SK-N-SH treated with all-trans-retinoic acid at 6 μM for 48 hours (cell line): Measurements from ENCODE around the gene FNBP1L.

ENCODE experiments used
- ATAC-seq: fragments of 200-7000 bp; cut with Tn5 transposase; 3 replicates; pipeline ENCODE4 v1.9.1; 2020; ENCODE audit warnings: mild to moderate bottlenecking, moderate library complexity
- ARNTL ChIP-seq: fragments of 450-650 bp; formaldehyde crosslinking; IDR thresholded peaks from 2 replicates; pipeline ENCODE4 v1.5.0; 2020; ENCODE audit warnings: low read depth, mild to moderate bottlenecking, moderate library complexity, borderline replicate concordance
- BACH2 ChIP-seq: fragments of 250-450 bp; sonication (Bioruptor Pico); IDR thresholded peaks from 2 replicates; pipeline ENCODE4 v1.9.0; 2021; ENCODE audit warnings: mild to moderate bottlenecking, borderline replicate concordance
- CSDC2 ChIP-seq: fragments of 250-450 bp; sonication (Bioruptor Pico); IDR thresholded peaks from 2 replicates; pipeline ENCODE4 v1.5.0; 2020; ENCODE audit warnings: mild to moderate bottlenecking, moderate library complexity
- ESRRG ChIP-seq: fragments of 250-450 bp; sonication (Bioruptor Pico); IDR thresholded peaks from 2 replicates; pipeline ENCODE4 v1.6.1; 2021; ENCODE audit warnings: mild to moderate bottlenecking
- GLIS3 ChIP-seq: fragments of 250-450 bp; sonication (Bioruptor Pico); IDR thresholded peaks from 2 replicates; pipeline ENCODE4 v1.5.0; 2020; ENCODE audit warnings: mild to moderate bottlenecking, moderate library complexity
- ISL1 ChIP-seq: fragments of 250-450 bp; sonication (Bioruptor Pico); IDR thresholded peaks from 2 replicates; pipeline ENCODE4 v2.1.2; 2022; ENCODE audit warnings: mild to moderate bottlenecking, moderate library complexity
- OSR1 ChIP-seq: fragments of 250-450 bp; sonication (Bioruptor Pico); IDR thresholded peaks from 2 replicates; pipeline ENCODE4 v1.8.0; 2022; ENCODE audit warnings: moderate library complexity, mild to moderate bottlenecking, inconsistent platforms
- PATZ1 ChIP-seq: fragments of 250-450 bp; sonication (Bioruptor Pico); IDR thresholded peaks from 2 replicates; pipeline ENCODE4 v1.8.0; 2020; ENCODE audit warnings: mild to moderate bottlenecking, moderate library complexity, borderline replicate concordance
- POU6F1 ChIP-seq: fragments of 250-450 bp; sonication (Bioruptor Pico); IDR thresholded peaks from 2 replicates; pipeline ENCODE4 v1.8.0; 2021; ENCODE audit warnings: low read depth, mild to moderate bottlenecking, moderate library complexity, borderline replicate concordance
- PPARA ChIP-seq: fragments of 250-450 bp; sonication (Bioruptor Pico); IDR thresholded peaks from 2 replicates; pipeline ENCODE4 v1.5.0; 2020; ENCODE audit warnings: mild to moderate bottlenecking, borderline replicate concordance
- RARB ChIP-seq: fragments of 250-450 bp; sonication (Bioruptor Pico); IDR thresholded peaks from 2 replicates; pipeline ENCODE4 v1.8.0; 2021; ENCODE audit warnings: mild to moderate bottlenecking, moderate library complexity
- SNAI2 ChIP-seq: fragments of 250-450 bp; sonication (Bioruptor Pico); IDR thresholded peaks from 2 replicates; pipeline ENCODE4 v1.5.0; 2020; ENCODE audit warnings: mild to moderate bottlenecking, moderate library complexity
- TCF4 ChIP-seq: fragments of 250-450 bp; sonication (Bioruptor Pico); IDR thresholded peaks from 2 replicates; pipeline ENCODE4 v1.8.0; 2021; ENCODE audit warnings: mild to moderate bottlenecking, moderate library complexity, borderline replicate concordance
- TOX ChIP-seq: fragments of 250-450 bp; sonication (Bioruptor Pico); IDR thresholded peaks from 2 replicates; pipeline ENCODE4 v1.8.0; 2021; ENCODE audit warnings: mild to moderate bottlenecking, moderate library complexity, borderline replicate concordance
- ZC3H10 ChIP-seq: fragments of 250-450 bp; sonication (Bioruptor Pico); IDR thresholded peaks from 2 replicates; pipeline ENCODE4 v1.5.1; 2021; ENCODE audit warnings: mild to moderate bottlenecking, moderate library complexity
- ZFP3 ChIP-seq: fragments of 250-450 bp; sonication (Bioruptor Pico); IDR thresholded peaks from 2 replicates; pipeline ENCODE4 v1.5.0; 2020; ENCODE audit warnings: mild to moderate bottlenecking, moderate library complexity
- ZFP30 ChIP-seq: fragments of 450-650 bp; formaldehyde crosslinking; IDR thresholded peaks from 2 replicates; pipeline ENCODE4 v1.5.0; 2022; ENCODE audit warnings: mild to moderate bottlenecking, moderate library complexity
- ZNF565 ChIP-seq: fragments of 450-650 bp; formaldehyde crosslinking; conservative IDR thresholded peaks from 2 replicates; pipeline ENCODE4 v1.5.0; 2020; ENCODE audit warnings: low read depth, mild to moderate bottlenecking, moderate library complexity
- ZNF70 ChIP-seq: fragments of 450-650 bp; formaldehyde crosslinking; IDR thresholded peaks from 2 replicates; pipeline ENCODE4 v1.5.0; 2020; ENCODE audit warnings: mild to moderate bottlenecking, moderate library complexity
- ZNF8 ChIP-seq: fragments of 450-650 bp; formaldehyde crosslinking; IDR thresholded peaks from 2 replicates; pipeline ENCODE4 v1.5.0; 2020; ENCODE audit warnings: mild to moderate bottlenecking, moderate library complexity
- TF ChIP-seq, protein P1 (sequence below): fragments of 250-450 bp; sonication (Bioruptor Pico); IDR thresholded peaks from 2 replicates; pipeline ENCODE4 v1.5.1; 2021; ENCODE audit warnings: mild to moderate bottlenecking, moderate library complexity
- TF ChIP-seq, protein P2 (sequence below): fragments of 250-450 bp; sonication (Bioruptor Pico); IDR thresholded peaks from 2 replicates; pipeline ENCODE4 v1.5.0; 2020; ENCODE audit warnings: mild to moderate bottlenecking, moderate library complexity
- TF ChIP-seq, protein P3 (sequence below): fragments of 250-450 bp; sonication (Bioruptor Pico); IDR thresholded peaks from 2 replicates; pipeline ENCODE4 v1.5.1; 2020; ENCODE audit warnings: low read depth, mild to moderate bottlenecking, moderate library complexity

FNBP1L gene

DNA sequence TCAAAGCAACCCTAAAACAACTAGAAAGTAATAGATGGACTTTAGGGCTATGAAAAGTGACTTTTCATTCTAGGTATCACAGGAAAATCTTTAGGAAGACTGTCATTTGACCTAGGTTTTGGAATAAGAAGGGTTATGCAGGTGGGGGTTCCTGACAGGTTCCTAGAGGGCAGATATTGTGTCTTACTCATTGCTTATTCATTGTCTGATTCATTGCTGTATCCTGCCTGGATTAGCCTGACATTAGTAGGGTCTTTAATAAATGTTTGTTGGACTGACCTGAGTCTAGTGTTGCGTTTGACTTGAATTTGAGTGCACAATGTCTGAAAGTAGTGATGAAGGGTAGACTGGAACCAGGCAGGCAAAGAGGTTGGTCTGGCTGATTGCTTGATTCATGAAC, 6.0 kb downstream of the FNBP1L start (continued):
- TF ChIP-seq, protein P1, sequence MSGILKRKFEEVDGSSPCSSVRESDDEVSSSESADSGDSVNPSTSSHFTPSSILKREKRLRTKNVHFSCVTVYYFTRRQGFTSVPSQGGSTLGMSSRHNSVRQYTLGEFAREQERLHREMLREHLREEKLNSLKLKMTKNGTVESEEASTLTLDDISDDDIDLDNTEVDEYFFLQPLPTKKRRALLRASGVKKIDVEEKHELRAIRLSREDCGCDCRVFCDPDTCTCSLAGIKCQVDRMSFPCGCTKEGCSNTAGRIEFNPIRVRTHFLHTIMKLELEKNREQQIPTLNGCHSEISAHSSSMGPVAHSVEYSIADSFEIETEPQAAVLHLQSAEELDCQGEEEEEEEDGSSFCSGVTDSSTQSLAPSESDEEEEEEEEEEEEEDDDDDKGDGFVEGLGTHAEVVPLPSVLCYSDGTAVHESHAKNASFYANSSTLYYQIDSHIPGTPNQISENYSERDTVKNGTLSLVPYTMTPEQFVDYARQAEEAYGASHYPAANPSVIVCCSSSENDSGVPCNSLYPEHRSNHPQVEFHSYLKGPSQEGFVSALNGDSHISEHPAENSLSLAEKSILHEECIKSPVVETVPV (CRISPR knock-in tag): no peak

DNA sequence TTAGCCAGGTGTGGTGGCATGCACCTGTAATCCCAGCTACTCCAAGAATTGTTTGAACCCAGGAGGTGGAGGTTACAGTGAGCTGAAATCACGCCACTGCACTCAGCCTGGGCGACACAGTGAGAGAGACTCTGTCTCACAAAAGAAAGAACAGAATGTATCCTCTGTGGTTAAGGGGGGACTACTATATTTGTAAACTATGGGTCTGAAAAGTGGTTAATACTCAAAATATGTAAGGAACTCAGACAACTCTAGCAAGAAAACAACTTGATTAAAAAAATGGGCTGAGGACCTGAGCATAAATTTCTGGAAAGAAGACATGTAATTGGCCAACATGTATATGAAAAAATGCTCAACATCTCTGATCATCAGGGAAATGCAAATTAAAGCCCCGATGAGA, 11.2 kb downstream of the FNBP1L start:
- TF ChIP-seq TCF4 (CRISPR knock-in tag) (no peak), ZC3H10 (CRISPR knock-in tag) (no peak), SNAI2 (CRISPR knock-in tag) (no peak), ZFP3 (CRISPR knock-in tag) (no peak), POU6F1 (CRISPR knock-in tag) (no peak), ESRRG (no peak), CSDC2 (CRISPR knock-in tag) (no peak), OSR1 (CRISPR knock-in tag) (no peak), RARB (CRISPR knock-in tag) (no peak), ZNF8 (CRISPR knock-in tag) (no peak), TOX (CRISPR knock-in tag) (no peak), ISL1 (CRISPR knock-in tag) (no peak), ZNF70 (CRISPR knock-in tag) (no peak), GLIS3 (CRISPR knock-in tag) (no peak), ZFP30 (no peak), BACH2 (CRISPR knock-in tag) (no peak)
- TF ChIP-seq, protein P2, sequence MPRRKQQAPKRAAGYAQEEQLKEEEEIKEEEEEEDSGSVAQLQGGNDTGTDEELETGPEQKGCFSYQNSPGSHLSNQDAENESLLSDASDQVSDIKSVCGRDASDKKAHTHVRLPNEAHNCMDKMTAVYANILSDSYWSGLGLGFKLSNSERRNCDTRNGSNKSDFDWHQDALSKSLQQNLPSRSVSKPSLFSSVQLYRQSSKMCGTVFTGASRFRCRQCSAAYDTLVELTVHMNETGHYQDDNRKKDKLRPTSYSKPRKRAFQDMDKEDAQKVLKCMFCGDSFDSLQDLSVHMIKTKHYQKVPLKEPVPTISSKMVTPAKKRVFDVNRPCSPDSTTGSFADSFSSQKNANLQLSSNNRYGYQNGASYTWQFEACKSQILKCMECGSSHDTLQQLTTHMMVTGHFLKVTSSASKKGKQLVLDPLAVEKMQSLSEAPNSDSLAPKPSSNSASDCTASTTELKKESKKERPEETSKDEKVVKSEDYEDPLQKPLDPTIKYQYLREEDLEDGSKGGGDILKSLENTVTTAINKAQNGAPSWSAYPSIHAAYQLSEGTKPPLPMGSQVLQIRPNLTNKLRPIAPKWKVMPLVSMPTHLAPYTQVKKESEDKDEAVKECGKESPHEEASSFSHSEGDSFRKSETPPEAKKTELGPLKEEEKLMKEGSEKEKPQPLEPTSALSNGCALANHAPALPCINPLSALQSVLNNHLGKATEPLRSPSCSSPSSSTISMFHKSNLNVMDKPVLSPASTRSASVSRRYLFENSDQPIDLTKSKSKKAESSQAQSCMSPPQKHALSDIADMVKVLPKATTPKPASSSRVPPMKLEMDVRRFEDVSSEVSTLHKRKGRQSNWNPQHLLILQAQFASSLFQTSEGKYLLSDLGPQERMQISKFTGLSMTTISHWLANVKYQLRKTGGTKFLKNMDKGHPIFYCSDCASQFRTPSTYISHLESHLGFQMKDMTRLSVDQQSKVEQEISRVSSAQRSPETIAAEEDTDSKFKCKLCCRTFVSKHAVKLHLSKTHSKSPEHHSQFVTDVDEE: no peak
- TF ChIP-seq, protein P1 (CRISPR knock-in tag): no peak
- TF ChIP-seq, protein P3, sequence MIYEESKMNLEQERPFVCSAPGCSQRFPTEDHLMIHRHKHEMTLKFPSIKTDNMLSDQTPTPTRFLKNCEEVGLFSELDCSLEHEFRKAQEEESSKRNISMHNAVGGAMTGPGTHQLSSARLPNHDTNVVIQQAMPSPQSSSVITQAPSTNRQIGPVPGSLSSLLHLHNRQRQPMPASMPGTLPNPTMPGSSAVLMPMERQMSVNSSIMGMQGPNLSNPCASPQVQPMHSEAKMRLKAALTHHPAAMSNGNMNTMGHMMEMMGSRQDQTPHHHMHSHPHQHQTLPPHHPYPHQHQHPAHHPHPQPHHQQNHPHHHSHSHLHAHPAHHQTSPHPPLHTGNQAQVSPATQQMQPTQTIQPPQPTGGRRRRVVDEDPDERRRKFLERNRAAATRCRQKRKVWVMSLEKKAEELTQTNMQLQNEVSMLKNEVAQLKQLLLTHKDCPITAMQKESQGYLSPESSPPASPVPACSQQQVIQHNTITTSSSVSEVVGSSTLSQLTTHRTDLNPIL (CRISPR knock-in tag): no peak
- ATAC-seq: no peak

GRCh38 chr1:93461236-93461635, 13.3 kb downstream of the FNBP1L start:
- no peak for ATAC-seq
- TF ChIP-seq GLIS3 (CRISPR knock-in tag) (no peak), BACH2 (CRISPR knock-in tag) (no peak), POU6F1 (CRISPR knock-in tag) (no peak), PATZ1 (CRISPR knock-in tag) (no peak), ZNF565 (CRISPR knock-in tag) (no peak), ARNTL (CRISPR knock-in tag) (no peak), PPARA (CRISPR knock-in tag) (no peak), ZNF8 (CRISPR knock-in tag) (no peak), TCF4 (CRISPR knock-in tag) (no peak), TOX (CRISPR knock-in tag) (no peak)
- TF ChIP-seq, protein P1 (CRISPR knock-in tag): no peak
